Suppressor macrophage treated with lipopolysaccharide for 4 hours (primary cell): Measurements from ENCODE around the gene POLG2.
A peak's percentile ranks its signal among the peaks of the same experiment; 100 is the strongest.
"Not testable (repeated sequence)": the region's sequence is repeated elsewhere in the genome, so short reads cannot be mapped to it uniquely, and the experiment has no call there.

Source experiments
- DNase-seq: peaks from one replicate; pipeline ENCODE4 v3.0.0-alpha.2; 2020

The POLG2 gene

GRCh38 chr17:64480951-64481350 is 15.9 kb downstream of the POLG2 start:
- DNase-seq, result no peak

GRCh38 chr17:64477849-64478248 is 19.0 kb downstream of the POLG2 start:
- DNase-seq, result no peak

DNA sequence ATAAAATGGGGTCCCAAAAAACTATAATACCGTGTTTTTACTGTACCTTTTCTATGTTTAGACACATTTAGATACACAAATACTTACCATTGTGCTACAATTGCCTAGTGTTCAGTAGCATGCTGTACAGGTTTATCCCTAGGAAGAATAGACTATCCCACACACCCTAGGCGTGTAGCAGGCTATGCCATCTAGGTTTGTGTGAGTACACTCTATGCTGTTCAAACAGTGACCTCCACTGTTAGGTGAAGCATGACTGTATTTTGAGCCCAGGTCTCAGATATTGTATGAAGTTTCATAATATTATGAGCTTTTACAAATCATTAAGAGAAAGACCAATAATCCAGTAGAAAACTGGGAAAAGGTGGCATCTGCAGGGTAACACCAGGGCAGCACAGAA is 24.3 kb downstream of the POLG2 start:
- no peak for DNase-seq

DNA sequence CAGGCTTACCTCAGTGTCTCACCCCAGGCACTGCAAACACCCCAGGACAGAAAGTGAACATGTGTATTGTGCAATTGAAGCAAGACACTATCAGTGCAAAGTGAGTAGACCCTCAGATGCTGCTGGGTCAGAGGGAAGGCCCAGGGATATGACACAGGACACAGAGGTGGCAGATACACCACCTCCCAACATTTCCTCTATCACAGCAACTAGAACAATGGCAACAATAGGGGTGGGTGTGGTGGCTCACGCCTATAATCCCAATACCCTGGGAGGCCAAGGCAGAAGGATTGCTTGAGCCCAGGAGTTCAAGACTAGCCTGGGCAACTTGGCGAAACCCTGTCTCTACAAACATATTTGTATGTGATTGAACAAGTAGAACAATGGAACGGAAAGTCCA is 25.4 kb downstream of the POLG2 start:
- DNase-seq, result no peak

- DNase-seq, result no peak
These were observed 26.2 kb downstream of the POLG2 start for GRCh38 chr17:64470625-64471024.

DNA sequence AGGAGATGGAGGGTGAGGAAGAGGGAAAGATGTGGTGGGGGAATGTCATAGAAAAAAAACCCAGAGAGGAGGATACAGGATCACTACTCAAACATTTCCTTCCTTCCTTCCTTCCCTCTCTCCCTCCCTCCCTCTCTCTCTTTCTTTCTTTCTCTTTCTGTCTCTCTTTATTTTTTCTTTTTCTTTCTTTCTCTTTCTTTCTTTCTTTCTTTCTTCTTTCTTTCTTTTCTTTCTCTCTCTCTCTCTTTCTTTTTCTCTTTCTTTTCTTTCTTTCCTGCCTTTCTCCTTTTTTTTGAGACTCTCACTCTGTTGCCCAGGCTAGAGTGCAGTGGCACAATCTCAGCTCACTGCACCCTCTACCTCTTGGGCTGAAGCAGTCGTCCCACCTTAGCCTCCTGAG is 30.0 kb downstream of the POLG2 start:
- not testable (repeated sequence) for DNase-seq

DNA sequence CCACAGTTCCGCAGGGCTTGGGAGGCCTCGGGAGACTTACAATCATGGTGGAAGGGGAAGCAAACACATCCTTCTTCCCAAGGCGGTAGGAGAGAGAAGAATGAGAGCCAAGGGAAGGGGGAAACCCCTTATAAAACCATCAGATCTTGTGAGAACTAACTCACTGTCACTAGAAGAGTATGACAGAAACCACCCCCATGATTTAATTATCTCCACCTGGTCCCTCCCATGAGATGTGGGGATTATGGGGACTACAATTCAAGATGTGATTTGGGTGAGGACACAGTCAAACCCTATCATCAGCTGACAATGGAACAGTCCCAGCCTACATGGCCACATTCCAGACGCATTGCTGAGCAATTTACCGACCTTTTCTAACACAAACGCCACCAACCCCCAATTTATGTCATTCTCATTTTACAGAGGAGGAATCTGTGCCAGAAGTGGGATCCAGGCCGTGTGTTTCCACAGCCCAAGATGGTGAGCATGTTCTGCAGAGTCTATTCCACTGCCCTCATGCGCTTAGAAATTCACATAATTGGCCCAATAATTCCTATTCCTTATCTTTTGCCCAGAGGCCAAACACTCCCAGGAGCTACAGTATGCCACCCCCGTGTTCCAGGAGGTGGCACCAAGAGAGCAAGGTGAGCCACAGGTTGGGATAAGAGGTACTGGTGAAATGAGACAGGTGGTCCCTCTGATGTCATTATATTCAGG is 30.7 kb downstream of the POLG2 start:
- no peak for DNase-seq

DNA sequence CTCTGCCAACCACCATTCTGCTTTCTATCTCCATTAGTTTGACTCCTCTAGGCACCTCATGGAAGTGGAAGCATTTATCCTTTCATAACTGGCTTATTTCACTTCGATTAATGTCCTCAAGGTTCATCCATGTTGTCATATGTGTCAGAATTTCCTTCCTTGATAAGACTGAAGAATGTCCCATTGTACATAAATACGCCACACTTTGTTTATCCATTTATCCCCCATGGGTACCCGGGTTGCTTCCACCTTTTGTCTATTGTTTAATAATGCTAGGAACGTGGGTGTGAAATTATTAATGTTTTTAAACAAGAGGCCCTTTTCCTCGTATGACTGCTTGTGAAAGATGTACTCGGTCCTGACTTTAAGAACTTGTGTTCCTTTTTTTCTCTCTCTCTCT is 35.1 kb downstream of the POLG2 start:
- no peak for DNase-seq

- DNase-seq, result no peak
These were observed 35.9 kb downstream of the POLG2 start for GRCh38 chr17:64460955-64461354.

GRCh38 chr17:64459818-64460217 is 37.0 kb downstream of the POLG2 start:
- DNase-seq, result not testable (repeated sequence)

DNA sequence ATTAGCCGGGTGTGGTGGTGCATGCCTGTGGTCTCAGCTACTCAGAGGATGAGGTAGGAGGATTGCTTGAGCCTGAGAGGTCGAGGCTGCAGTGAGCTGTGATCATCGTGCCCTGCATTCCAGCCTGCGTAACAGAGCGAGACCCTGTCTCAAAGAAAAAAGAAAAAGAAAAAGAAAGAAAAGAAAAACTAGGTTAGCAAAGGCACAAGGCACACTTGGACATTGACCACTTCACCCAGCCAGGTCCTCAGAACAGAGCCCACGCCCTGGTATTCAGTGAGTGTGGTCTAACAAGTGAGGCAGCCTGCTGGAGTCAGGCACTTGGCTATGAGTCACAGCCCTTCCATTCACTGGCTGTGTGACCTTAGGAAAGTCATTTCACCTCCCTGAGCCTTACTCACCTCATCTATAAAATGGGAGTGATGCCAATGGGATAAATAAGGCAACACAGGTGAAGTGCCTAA is 37.5 kb downstream of the POLG2 start:
- DNase-seq, result no peak

GRCh38 chr17:64458756-64459155 is 38.1 kb downstream of the POLG2 start:
- DNase-seq, result no peak

- DNase-seq, result peak; percentile 35
These were observed 39.7 kb downstream of the POLG2 start for GRCh38 chr17:64457156-64457555.

GRCh38 chr17:64455993-64456885 is 40.6 kb downstream of the POLG2 start:
- peak; percentile 69 for DNase-seq

DNA sequence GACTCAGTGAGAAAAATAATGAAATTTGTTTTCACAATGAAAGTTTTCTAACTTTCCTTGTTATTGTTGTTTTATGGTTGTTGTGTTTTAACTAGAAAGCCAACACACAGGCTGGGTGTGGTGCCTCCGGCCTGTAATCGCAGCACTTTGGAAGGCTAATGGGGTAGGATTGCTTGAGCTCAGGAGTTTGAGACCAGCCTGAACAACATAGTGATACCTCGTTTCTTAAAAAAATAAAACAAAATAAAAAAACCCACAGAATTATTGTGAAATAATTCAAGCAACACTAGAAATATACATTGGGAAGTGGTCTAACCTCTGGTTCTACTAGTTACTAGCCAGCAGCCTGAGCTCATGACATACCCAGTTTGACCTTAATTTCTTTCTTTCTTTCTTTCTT is 47.3 kb downstream of the POLG2 start:
- DNase-seq, result peak; percentile 46

DNA sequence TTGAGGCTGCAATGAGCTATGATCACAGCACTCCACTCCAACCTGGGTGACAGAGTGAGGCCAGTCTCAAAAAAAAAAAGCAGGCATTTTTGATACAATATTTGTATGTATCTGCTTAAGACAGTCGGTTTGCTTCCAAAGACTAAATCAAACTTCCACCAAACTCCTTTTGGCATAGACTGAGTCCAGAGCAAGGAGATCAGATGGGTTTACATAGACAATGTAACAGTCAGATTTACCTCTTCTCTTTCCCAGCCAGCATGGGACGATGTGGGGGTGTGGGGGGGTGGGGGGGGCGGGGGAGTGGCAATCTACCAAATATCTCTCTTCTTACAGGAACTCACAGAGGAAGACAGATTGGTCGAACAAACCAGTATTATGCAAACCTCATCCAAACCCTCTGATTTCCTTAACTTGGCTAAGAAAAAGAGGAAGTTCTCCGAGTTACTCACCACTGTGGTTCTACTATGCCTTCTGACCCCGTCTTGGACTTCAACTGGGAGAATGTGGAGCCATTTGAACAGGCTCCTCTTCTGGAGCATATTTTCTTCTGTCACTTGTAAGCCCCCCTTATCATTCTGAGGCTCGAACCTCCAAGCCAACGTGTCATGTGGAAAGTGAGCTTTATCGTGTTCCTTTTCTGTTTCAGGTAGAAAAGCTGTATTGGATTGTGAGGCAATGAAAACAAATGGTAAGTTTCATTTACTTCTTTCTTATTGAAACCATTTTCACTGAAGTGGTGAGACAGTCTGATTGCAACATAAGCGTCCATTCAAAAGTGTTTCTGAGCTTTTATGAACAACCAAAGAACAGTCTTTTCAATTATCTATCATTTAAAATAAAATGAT is 48.0 kb downstream of the POLG2 start, which contains the start of gene MILR1:
TSS of gene MILR1 (plus strand) at position 451 of the 848 bp plus-strand sequence. CDS start at position 505, 54 bp downstream.
- peak; percentile 98 for DNase-seq

DNA sequence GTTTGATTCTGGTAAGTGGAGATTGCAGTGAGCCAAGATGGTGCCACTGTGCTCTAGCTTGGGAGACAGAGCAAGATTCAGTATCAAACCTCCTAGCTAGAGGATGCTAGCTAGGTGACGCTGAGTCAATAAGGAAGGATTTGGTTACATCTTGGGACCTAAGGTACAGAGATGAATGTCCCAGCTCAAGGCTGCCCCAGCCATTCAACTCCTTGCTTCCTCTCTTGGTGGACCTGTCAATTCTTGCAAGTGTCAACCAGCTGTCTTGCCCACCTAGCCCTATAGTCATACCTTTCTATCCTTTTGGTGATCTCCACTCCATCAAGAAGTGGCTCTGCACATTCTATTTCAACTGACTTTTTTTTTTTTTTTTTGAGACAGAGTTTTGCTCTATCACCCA is 49.3 kb downstream of the POLG2 start:
- no peak for DNase-seq

DNA sequence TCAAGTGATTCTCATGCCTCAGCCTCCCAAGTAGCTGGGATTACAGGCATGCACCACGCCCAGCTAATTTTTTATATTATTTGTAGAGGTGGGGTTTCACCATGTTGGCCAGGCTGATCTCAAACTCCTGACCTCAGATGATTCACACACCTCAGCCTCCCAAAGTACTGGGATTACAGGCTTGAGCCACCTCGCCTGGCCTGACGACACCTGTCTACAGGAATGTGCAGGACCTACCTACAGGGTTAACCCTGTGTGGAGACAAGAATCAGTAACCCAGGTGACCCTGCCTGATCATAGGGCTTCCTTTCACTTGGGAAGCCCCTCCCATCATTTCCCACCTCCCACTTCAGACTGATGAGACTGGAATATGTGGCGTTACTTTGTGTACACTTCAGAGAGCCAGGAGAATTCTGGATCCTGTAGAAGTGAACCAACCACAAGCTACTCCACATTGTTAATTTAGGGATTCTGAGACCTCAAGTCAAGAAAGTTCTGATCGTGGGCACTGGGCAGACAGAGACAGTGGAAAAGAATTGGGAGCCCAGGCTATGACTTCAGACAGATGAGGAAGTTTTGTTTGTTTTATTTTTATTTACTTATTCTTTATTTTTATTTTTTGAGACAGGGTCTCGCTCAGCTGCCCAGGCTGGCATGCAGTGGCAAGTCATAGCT is 53.6 kb downstream of the POLG2 start:
- no peak for DNase-seq

DNA sequence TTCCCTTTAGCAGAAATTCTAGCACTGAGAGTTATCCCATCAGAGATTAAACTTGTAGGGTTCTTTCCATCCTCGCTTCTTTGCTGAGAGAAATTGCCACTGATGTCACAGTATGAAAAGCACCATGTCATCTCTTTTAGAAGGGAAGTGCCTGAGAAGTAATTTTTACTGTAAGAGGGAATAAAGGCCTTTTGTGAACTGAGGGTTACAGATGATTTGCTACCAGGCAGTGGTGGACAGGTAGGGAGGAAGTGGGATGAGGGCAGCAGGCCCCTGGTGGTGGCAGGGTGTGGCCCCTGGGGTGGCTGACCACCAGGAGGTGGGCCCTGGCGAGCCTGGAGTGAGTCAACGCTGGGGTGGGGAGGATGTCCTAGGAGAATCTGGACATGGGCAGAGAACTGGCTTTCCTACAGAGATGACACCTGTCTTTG is 54.3 kb downstream of the POLG2 start:
- DNase-seq, result no peak

- peak; percentile 94 for DNase-seq
These were observed 54.9 kb downstream of the POLG2 start for GRCh38 chr17:64441772-64442540.

GRCh38 chr17:64439956-64440355 is 56.9 kb downstream of the POLG2 start:
- no peak for DNase-seq

GRCh38 chr17:64439521-64439920 is 57.3 kb downstream of the POLG2 start:
- not testable (repeated sequence) for DNase-seq
